Measurements from ENCODE around the gene FOXF1. TPM values are rescaled to one million over a fixed set of nuclear protein-coding genes. Genes with fewer than 3 reads are reported as not detected.

FOXF1 gene
- not detected in 5 replicates for total RNA-seq (2022; extraction: Qiagen RNA extraction)

DNA sequence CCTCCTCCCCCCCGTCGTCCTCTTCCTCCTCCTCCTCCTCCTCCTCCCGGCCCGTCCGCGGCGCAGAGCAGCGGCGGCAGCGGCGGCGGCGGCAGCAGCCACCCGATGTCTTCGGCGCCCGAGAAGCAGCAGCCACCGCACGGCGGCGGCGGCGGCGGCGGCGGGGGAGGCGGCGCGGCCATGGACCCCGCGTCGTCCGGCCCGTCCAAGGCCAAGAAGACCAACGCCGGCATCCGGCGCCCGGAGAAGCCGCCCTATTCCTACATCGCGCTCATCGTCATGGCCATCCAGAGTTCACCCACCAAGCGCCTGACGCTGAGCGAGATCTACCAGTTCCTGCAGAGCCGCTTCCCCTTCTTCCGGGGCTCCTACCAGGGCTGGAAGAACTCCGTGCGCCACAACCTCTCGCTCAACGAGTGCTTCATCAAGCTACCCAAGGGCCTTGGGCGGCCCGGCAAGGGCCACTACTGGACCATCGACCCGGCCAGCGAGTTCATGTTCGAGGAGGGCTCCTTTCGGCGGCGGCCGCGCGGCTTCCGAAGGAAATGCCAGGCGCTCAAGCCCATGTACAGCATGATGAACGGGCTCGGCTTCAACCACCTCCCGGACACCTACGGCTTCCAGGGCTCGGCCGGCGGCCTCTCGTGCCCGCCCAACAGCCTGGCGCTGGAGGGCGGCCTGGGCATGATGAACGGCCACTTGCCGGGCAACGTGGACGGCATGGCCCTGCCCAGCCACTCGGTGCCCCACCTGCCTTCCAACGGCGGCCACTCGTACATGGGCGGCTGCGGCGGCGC is at the start of gene FOXF1:
TSS of gene FOXF1 (plus strand) at position 63 of the 797 bp plus-strand sequence. CDS start at position 106, 43 bp downstream.

DNA sequence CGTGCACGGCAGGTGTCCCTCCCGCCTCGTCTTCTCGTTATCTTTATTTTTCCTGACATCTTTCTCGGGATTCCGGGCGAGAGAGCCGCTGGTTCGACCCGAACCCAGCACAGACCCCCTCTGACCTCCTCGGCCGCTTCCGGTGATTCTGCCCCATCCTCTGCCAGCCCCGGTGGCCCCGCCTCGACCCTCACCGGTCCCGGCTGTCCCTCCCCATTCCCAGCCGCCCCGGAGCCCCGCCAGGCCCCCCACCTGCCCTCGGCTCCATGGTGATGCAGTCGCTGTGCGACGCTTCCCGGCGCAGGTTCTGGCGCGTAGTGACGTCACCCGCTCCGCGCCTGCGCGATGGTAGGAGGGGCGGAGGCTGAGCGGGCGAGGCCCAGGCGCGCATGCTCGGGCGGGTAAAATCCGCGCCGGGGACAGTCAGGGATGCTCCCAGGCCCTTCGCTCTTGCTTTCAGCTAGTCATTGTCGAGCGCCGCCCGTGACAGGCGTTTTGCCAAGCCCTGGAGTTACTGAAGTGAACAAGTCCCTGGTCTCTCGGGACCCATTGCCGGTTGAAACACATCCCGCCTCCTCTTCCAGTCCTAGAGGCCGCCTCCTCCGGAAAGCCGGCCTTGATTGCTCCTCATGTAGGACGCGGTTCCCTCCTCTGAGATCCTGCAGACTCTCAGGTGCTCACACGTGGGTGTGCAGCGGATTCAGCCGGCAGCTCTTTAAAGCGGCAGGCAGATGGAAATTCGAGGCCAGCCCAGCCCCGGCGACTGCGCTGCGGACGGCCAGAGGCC is 44.8 kb downstream of the FOXF1 start, which contains the start of gene MTHFSD:
TSS of gene MTHFSD (minus strand) at position 319 of the 787 bp plus-strand sequence. CDS start at position 268, 51 bp downstream.

Other genes with a start within 250 kb of the FOXF1 start
- gene MTHFSD, start 44.7 kb downstream of the FOXF1 start, total RNA-seq (2022; extraction: Qiagen RNA extraction): 10.6 to 12.2 TPM (median 10.8 TPM) in 5 replicates
- 4.5 to 5.1 TPM (median 4.9 TPM) in 5 replicates for gene FOXC2, start 56.3 kb downstream of the FOXF1 start, total RNA-seq (2022; extraction: Qiagen RNA extraction)
- gene FOXL1, start 68.0 kb downstream of the FOXF1 start, total RNA-seq (2022; extraction: Qiagen RNA extraction): 1.2 to 2.0 TPM (median 1.8 TPM) in 5 replicates

Measured in A549 treated with Mapracorat at 1 μM for 4 hours (cell line).